K562 (cell line): ENCODE results near the gene SAP30L. TPM values are rescaled to one million over a fixed set of nuclear protein-coding genes. Genes with fewer than 3 reads are reported as not detected.

Experiments
- ATAC-seq: fragments of 200-7000 bp; cut with Tn5 transposase; 3 replicates; pipeline ENCODE4 v1.9.1; 2020; ENCODE audit warnings: moderate library complexity
- BruUV-seq: library from RNA; stranded (reverse); fragments of 400-500 nt; replicated peaks from 2 replicates; lab custom pipeline; 2021; lab: Mats Ljungman, UMichigan
- CTCF ChIA-PET: fragments of 300-600 bp; formaldehyde crosslinking; extraction: SDS; loops from one replicate; lab custom pipeline; 2021; ENCODE audit warnings: low intra/inter-chr PET ratio; lab: Yijun Ruan, JAX
- POLR2A ChIA-PET: fragments of 300-600, 350-650 bp; sonication (Branson Sonifier 250); formaldehyde crosslinking; extraction: SDS; loops from one replicate; lab custom pipeline; 2021; ENCODE audit warnings: antibody characterized with exemption, inconsistent platforms; lab: Yijun Ruan, JAX
- DNase-seq, 4 experiments: peaks; one replicate each; pipeline versions ENCODE4 v3.0.0 to v3.0.0-alpha.2; 2011 to 2018; ENCODE audit warnings: low spot score in 3 of 4, mixed read lengths in 3 of 4; ENCODE audit errors: extremely low read depth in 1 of 4
- FAIRE-seq: peaks from 2 replicates; lab custom pipeline; 2011; peaks lifted over from hg19 to GRCh38; lab: Jason Lieb, UNC
- H2AFZ ChIP-seq: 2 replicates; pipeline ENCODE4 v1.6.0; 2011; ENCODE audit warnings: low read depth, low read length, control low read depth, inconsistent platforms
- H3K27ac ChIP-seq: fragments of 200-600 bp; 3 replicates; pipeline ENCODE4 v1.8.0; 2011; ENCODE audit warnings: low read depth, mild to moderate bottlenecking, control low read depth, inconsistent platforms, low read length, moderate library complexity, mixed read lengths; ENCODE audit errors: extremely low read depth
- H3K27me3 ChIP-seq, 2 experiments: fragments of 300-600 bp in 1 of 2; 2 replicates in 1 of 2; 3 replicates in 1 of 2; pipeline versions ENCODE4 v1.6.0 to v1.8.0; 2011; ENCODE audit warnings: inconsistent platforms in 2 of 2, low read length in 2 of 2, mild to moderate bottlenecking in 1 of 2, mixed read lengths in 1 of 2, moderate library complexity in 1 of 2; ENCODE audit not compliant: control insufficient read depth in 2 of 2, insufficient read depth in 2 of 2
- H3K36me3 ChIP-seq: fragments of 300-600 bp; 3 replicates; pipeline ENCODE4 v1.8.0; 2011; ENCODE audit warnings: mild to moderate bottlenecking, low read length, inconsistent platforms; ENCODE audit not compliant: control insufficient read depth, insufficient read depth
- H3K4me1 ChIP-seq, 2 experiments: fragments of 200-600 bp in 1 of 2; replicated peaks in 1 of 2; 2 replicates in 1 of 2; 3 replicates in 1 of 2; pipeline versions ENCODE4 v1.5.1 to v1.8.0; 2011; ENCODE audit warnings: inconsistent platforms in 2 of 2, low read length in 2 of 2, mild to moderate bottlenecking in 1 of 2, mixed read lengths in 1 of 2, moderate library complexity in 1 of 2; ENCODE audit not compliant: control insufficient read depth in 2 of 2, insufficient read depth in 2 of 2
- H3K4me2 ChIP-seq: 2 replicates; pipeline ENCODE4 v1.6.1; 2011; ENCODE audit warnings: low read length, control low read depth, inconsistent platforms, mixed read lengths; ENCODE audit not compliant: insufficient read depth
- H3K4me3 ChIP-seq: fragments of 200-600 bp; sonication (generic), shearing (Covaris generic); 2 replicates; pipeline ENCODE4 v1.5.1; 2016; ENCODE audit warnings: control low read depth, inconsistent platforms
- H3K79me2 ChIP-seq: fragments of 200-600 bp; 3 replicates; pipeline ENCODE4 v1.8.0; 2011; ENCODE audit warnings: low read length, inconsistent platforms; ENCODE audit not compliant: control insufficient read depth, insufficient read depth
- H3K9ac ChIP-seq, 2 experiments: 2 replicates each; pipeline versions ENCODE4 v1.6.0 to v1.6.1; 2011; ENCODE audit warnings: low read depth in 2 of 2, low read length in 2 of 2, control low read depth in 1 of 2, inconsistent platforms in 1 of 2, mild to moderate bottlenecking in 1 of 2, mixed read lengths in 1 of 2; ENCODE audit not compliant: insufficient read depth in 1 of 2
- H3K9me1 ChIP-seq: one replicate; pipeline ENCODE4 v1.6.0; 2011; ENCODE audit warnings: inconsistent platforms, mild to moderate bottlenecking, low read length, moderate library complexity; ENCODE audit not compliant: control insufficient read depth, insufficient read depth
- H3K9me3 ChIP-seq: replicated peaks from 2 replicates; pipeline ENCODE4 v1.5.1; 2011; ENCODE audit warnings: low read depth, low read length, inconsistent platforms; ENCODE audit not compliant: control insufficient read depth, insufficient read depth
- H4K20me1 ChIP-seq: replicated peaks from 2 replicates; pipeline ENCODE4 v1.6.1; 2011; ENCODE audit warnings: low read length, inconsistent platforms, mixed read lengths; ENCODE audit not compliant: control insufficient read depth, insufficient read depth
- ARNT ChIP-seq, 2 experiments: fragments of 450-650 bp; IDR thresholded peaks; 2 replicates each; pipeline ENCODE4 v1.6.1; 2016; ENCODE audit warnings: mild to moderate bottlenecking in 1 of 2
- BDP1 ChIP-seq: IDR thresholded peaks from 3 replicates; pipeline ENCODE4 v1.6.1; 2011; ENCODE audit not compliant: insufficient read length, insufficient read depth
- CC2D1A ChIP-seq: fragments of 450-650 bp; IDR thresholded peaks from 2 replicates; pipeline ENCODE4 v1.6.1; 2017; ENCODE audit warnings: mild to moderate bottlenecking
- E2F1 ChIP-seq: sonication (generic); formaldehyde crosslinking; IDR thresholded peaks from 2 replicates; pipeline ENCODE4 v1.8.1; 2023; ENCODE audit warnings: mild to moderate bottlenecking, missing genetic modification reagents, moderate library complexity
- EGR1 ChIP-seq: fragments of 450-650 bp; conservative IDR thresholded peaks from 2 replicates; pipeline ENCODE4 v1.6.1; 2017; ENCODE audit warnings: mild to moderate bottlenecking
- ELF1 ChIP-seq: fragments of 200-800 bp; sonication (Bioruptor generic); IDR thresholded peaks from 2 replicates; pipeline ENCODE4 v1.6.1; 2016; ENCODE audit warnings: missing genetic modification characterization, missing compliant biosample characterization
- PHB2 ChIP-seq: fragments of 450-650 bp; IDR thresholded peaks from 2 replicates; pipeline ENCODE4 v1.6.1; 2017; ENCODE audit warnings: low read depth
- POLR3A ChIP-seq: IDR thresholded peaks from 2 replicates; pipeline ENCODE4 v1.6.1; 2011; ENCODE audit warnings: borderline replicate concordance, mild to moderate bottlenecking, moderate library complexity; ENCODE audit not compliant: insufficient read length, insufficient read depth; ENCODE audit errors: extremely low read depth
- SLC30A9 ChIP-seq: fragments of 250-450 bp; sonication (Bioruptor Pico); IDR thresholded peaks from 2 replicates; pipeline ENCODE4 v1.8.0; 2022; ENCODE audit warnings: mild to moderate bottlenecking, moderate library complexity
- U2AF1 ChIP-seq: fragments of 200-400 bp; formaldehyde crosslinking; optimal IDR thresholded peaks from 2 replicates; pipeline ENCODE3; 2017; ENCODE audit warnings: mild to moderate bottlenecking, low read depth, low read length, moderate library complexity
- ZBTB1 ChIP-seq: sonication (generic); formaldehyde crosslinking; IDR thresholded peaks from 2 replicates; pipeline ENCODE4 v1.8.1; 2023; ENCODE audit warnings: missing genetic modification reagents, low read depth, mild to moderate bottlenecking, borderline replicate concordance
- ZC3H11A ChIP-seq: IDR thresholded peaks from 2 replicates; pipeline ENCODE4 v1.6.1; 2012; ENCODE audit warnings: low read depth, low read length, improper control_type of control experiment
- ZFX ChIP-seq: sonication (generic); formaldehyde crosslinking; IDR thresholded peaks from 2 replicates; pipeline ENCODE4 v1.8.0; 2022; ENCODE audit warnings: mild to moderate bottlenecking, missing genetic modification reagents, moderate library complexity
- WGBS: fragments of 100-300 bp; shearing (Covaris generic); methylation state at CpG from one replicate; pipeline ENCODE4 v1.1.6; 2016; ENCODE audit warnings: low coverage, mixed read lengths; ENCODE audit not compliant: insufficient coverage; ENCODE audit errors: missing lambda C conversion rate; 5-methylcytosine and 5-hydroxymethylcytosine counted together
- in situ Hi-C: fragments of 300-500 bp; cut with MboI; formaldehyde crosslinking; loops from 4 replicates; pipeline ENCODE4 v1.15.0; 2018; ENCODE audit warnings: inconsistent platforms, mixed read lengths
- intact Hi-C: fragments of 100-400 bp; cut with micrococcal nuclease; formaldehyde crosslinking; loops from 2 replicates; pipeline ENCODE4 v1.14.2; 2022
- polyA plus RNA-seq, 8 experiments: library from polyadenylated mRNA; depleted of rRNA in 4 of 8; stranded (reverse) in 5 of 8; unstranded in 3 of 8; fragments of >200 nt; fragmentation: Nextera tagmentation in 2 of 8; fragmentation: Illumina TruSeq in 1 of 8; extraction: Ambion mirVana in 2 of 8; extraction: Trizol in 1 of 8; gene quantifications; 2 replicates each; pipeline versions ENCODE4 v1.2.1 to v1.2.3, GENCODE V29; 2011 to 2014; ENCODE audit warnings: inconsistent platforms in 1 of 8, missing spikeins in 1 of 8
- total RNA-seq, 7 experiments: library from RNA; depleted of rRNA in 6 of 7; stranded (reverse); fragments of >200 nt in 6 of 7; fragmentation: Illumina TruSeq in 2 of 7; extraction: Trizol in 2 of 7; gene quantifications; 2 replicates each; pipeline versions ENCODE4 v1.2.1 to v1.2.3, GENCODE V29; 2011 to 2021; ENCODE audit warnings: low replicate concordance in 1 of 7
- TF ChIP-seq, protein P1 (sequence below): sonication (generic); formaldehyde crosslinking; IDR thresholded peaks from 2 replicates; pipeline ENCODE4 v1.8.0; 2022; ENCODE audit warnings: mild to moderate bottlenecking, missing genetic modification reagents, borderline replicate concordance
- TF ChIP-seq, protein P2 (sequence below): fragments of 450-650 bp; formaldehyde crosslinking; IDR thresholded peaks from 2 replicates; pipeline ENCODE4 v1.4.0; 2020; ENCODE audit warnings: mild to moderate bottlenecking, moderate library complexity
- TF ChIP-seq, protein P3 (sequence below): fragments of 450-650 bp; formaldehyde crosslinking; IDR thresholded peaks from 2 replicates; pipeline ENCODE4 v1.4.0; 2020; ENCODE audit warnings: mild to moderate bottlenecking, moderate library complexity

Gene SAP30L
- total and polyA plus RNA-seq, 9 of the 15 experiments (the other 6 are each of a cell fraction or from before 2014, with no cell fraction given) = 5.1 to 33.6 (median 28.1) TPM

- TF ChIP-seq CC2D1A (no peak), POLR3A (no peak), ZBTB1 (CRISPR knock-in tag) (no peak)
These were observed 43.2 kb upstream of the SAP30L start (continued) for GRCh38 chr5:154402611-154403010.

GRCh38 chr5:154403234-154403633 lies 42.6 kb upstream of the SAP30L start:
- Histone ChIP-seq H3K4me2 (no peak overlapping the region), H2AFZ (no peak overlapping the region), H3K9ac (no peak overlapping the region), H3K36me3 (no peaks in the 10 kb centered on the region), H3K27ac (no peak overlapping the region), H3K79me2 (no peaks in the 10 kb centered on the region), H3K4me3 (no peak overlapping the region), H3K4me1 (peaks cover 0 to 9% of the 10 kb centered on the region in 2 experiments; a peak in 3 of 5 replicates), H3K9me1 (no peaks in the 10 kb centered on the region), H3K9me3 (no peaks in the 10 kb centered on the region), H4K20me1 (no peaks in the 10 kb centered on the region), H3K27me3 (no peaks in the 10 kb centered on the region)
- ChIA-PET POLR2A (interaction anchor here (0.5 to 0.6 kb wide), 4 partner anchors 203 to 420 kb away, joined by 3 to 4 read pairs (median 4); no protein-coding TSS in a partner anchor), CTCF (no interaction called here)
- ATAC-seq (no peak), FAIRE-seq (no peak), DNase-seq (no peak)
- intact Hi-C loops (no loop called here), in situ Hi-C loops (no loop called here)
- no TSS peak for BruUV-seq
- 87% methylated on average over 4 of the region's 4 CpGs for WGBS
- TF ChIP-seq, protein P1, sequence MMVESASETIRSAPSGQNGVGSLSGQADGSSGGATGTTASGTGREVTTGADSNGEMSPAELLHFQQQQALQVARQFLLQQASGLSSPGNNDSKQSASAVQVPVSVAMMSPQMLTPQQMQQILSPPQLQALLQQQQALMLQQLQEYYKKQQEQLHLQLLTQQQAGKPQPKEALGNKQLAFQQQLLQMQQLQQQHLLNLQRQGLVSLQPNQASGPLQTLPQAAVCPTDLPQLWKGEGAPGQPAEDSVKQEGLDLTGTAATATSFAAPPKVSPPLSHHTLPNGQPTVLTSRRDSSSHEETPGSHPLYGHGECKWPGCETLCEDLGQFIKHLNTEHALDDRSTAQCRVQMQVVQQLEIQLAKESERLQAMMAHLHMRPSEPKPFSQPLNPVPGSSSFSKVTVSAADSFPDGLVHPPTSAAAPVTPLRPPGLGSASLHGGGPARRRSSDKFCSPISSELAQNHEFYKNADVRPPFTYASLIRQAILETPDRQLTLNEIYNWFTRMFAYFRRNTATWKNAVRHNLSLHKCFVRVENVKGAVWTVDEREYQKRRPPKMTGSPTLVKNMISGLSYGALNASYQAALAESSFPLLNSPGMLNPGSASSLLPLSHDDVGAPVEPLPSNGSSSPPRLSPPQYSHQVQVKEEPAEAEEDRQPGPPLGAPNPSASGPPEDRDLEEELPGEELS (CRISPR knock-in tag) = no peak
- no peak for TF ChIP-seq PHB2
- TF ChIP-seq ZFX (CRISPR knock-in tag) = no peak
- TF ChIP-seq, protein P2, sequence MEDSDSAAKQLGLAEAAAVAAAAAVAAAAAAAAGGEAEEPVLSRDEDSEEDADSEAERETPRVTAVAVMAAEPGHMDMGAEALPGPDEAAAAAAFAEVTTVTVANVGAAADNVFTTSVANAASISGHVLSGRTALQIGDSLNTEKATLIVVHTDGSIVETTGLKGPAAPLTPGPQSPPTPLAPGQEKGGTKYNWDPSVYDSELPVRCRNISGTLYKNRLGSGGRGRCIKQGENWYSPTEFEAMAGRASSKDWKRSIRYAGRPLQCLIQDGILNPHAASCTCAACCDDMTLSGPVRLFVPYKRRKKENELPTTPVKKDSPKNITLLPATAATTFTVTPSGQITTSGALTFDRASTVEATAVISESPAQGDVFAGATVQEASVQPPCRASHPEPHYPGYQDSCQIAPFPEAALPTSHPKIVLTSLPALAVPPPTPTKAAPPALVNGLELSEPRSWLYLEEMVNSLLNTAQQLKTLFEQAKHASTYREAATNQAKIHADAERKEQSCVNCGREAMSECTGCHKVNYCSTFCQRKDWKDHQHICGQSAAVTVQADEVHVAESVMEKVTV (CRISPR knock-in tag) = no peak
- TF ChIP-seq BDP1 = no peak
- TF ChIP-seq, protein P3, sequence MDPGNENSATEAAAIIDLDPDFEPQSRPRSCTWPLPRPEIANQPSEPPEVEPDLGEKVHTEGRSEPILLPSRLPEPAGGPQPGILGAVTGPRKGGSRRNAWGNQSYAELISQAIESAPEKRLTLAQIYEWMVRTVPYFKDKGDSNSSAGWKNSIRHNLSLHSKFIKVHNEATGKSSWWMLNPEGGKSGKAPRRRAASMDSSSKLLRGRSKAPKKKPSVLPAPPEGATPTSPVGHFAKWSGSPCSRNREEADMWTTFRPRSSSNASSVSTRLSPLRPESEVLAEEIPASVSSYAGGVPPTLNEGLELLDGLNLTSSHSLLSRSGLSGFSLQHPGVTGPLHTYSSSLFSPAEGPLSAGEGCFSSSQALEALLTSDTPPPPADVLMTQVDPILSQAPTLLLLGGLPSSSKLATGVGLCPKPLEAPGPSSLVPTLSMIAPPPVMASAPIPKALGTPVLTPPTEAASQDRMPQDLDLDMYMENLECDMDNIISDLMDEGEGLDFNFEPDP (CRISPR knock-in tag) = no peak
- no peak for TF ChIP-seq ELF1 (tag)
- no peak for TF ChIP-seq ARNT (IDR thresholded peaks at IDR 0.05)
- no peak for TF ChIP-seq U2AF1
- TF ChIP-seq SLC30A9 (CRISPR knock-in tag) = no peak
- no peak for TF ChIP-seq EGR1
- TF ChIP-seq E2F1 (CRISPR knock-in tag) = no peak
- TF ChIP-seq ZC3H11A = no peak
